H1 (cell line): ENCODE results near the gene TMEM178B. TPM values are rescaled to one million over a fixed set of nuclear protein-coding genes. Genes with fewer than 3 reads are reported as not detected.

Source experiments
- BACH1 ChIP-seq: IDR thresholded peaks from 2 replicates; pipeline ENCODE4 v1.6.1; 2012; ENCODE audit warnings: low read length, improper control_type of control experiment
- BRCA1 ChIP-seq: IDR thresholded peaks from 2 replicates; pipeline ENCODE4 v1.6.1; 2012; ENCODE audit warnings: low read depth, low read length, improper control_type of control experiment
- CHD2 ChIP-seq: IDR thresholded peaks from 2 replicates; pipeline ENCODE4 v1.6.1; 2012; ENCODE audit warnings: low read length, improper control_type of control experiment
- FOSL1 ChIP-seq: IDR thresholded peaks from 2 replicates; pipeline ENCODE4 v1.6.1; 2011; ENCODE audit warnings: mild to moderate bottlenecking, low read depth, low read length, moderate library complexity; ENCODE audit not compliant: insufficient read depth
- SIN3A ChIP-seq, 2 experiments: IDR thresholded peaks in 1 of 2; conservative IDR thresholded peaks in 1 of 2; 2 replicates each; pipeline ENCODE4 v1.6.1; 2011 to 2012; ENCODE audit warnings: low read length in 2 of 2, improper control_type of control experiment in 1 of 2, low read depth in 1 of 2, mild to moderate bottlenecking in 1 of 2
- TAF7 ChIP-seq: optimal IDR thresholded peaks from 2 replicates; pipeline ENCODE3; 2011; ENCODE audit warnings: low read depth, mild to moderate bottlenecking, inconsistent platforms, low read length, moderate library complexity, borderline replicate concordance
- YY1 ChIP-seq: IDR thresholded peaks from 2 replicates; pipeline ENCODE4 v1.6.1; 2011; ENCODE audit warnings: low read depth, mild to moderate bottlenecking, low read length
- polyA plus RNA-seq, 7 experiments: library from polyadenylated mRNA; depleted of rRNA in 3 of 7; stranded (reverse) in 5 of 7; unstranded in 2 of 7; fragments of >200 nt in 5 of 7; fragments of 200-250 nt in 2 of 7; gene quantifications; 1 replicate in 5 of 7; 2 replicates in 1 of 7; 4 replicates in 1 of 7; pipeline versions ENCODE4 v1.2.1 to v1.2.3, GENCODE V29; 2011 to 2013; ENCODE audit warnings: missing spikeins in 2 of 7, mixed read lengths in 2 of 7
- total RNA-seq: library from RNA; stranded (reverse); fragmentation: NEBNext Ultra II Directional; extraction: Animal tissue kit (Norgen Biotek cat#: 25700); gene quantifications from 2 replicates; pipeline ENCODE4 v1.2.1, GENCODE V29; 2021
- TF ChIP-seq, protein P1 (sequence below): fragments of 300-600 bp; sonication (generic); IDR thresholded peaks from 2 replicates; pipeline ENCODE4 v1.7.1; 2012; ENCODE audit warnings: low read length, moderate library complexity, mild to moderate bottlenecking, inconsistent platforms; ENCODE audit not compliant: insufficient replicate concordance
- TF ChIP-seq, protein P2 (sequence below): IDR thresholded peaks from 2 replicates; pipeline ENCODE4 v1.6.1; 2012; ENCODE audit warnings: low read length, inconsistent platforms

Gene TMEM178B
- total and polyA plus RNA-seq, 2 of the 8 experiments (the other 6 are each of a cell fraction or from before 2014, with no cell fraction given), result 5.3 to 18.1 TPM

DNA sequence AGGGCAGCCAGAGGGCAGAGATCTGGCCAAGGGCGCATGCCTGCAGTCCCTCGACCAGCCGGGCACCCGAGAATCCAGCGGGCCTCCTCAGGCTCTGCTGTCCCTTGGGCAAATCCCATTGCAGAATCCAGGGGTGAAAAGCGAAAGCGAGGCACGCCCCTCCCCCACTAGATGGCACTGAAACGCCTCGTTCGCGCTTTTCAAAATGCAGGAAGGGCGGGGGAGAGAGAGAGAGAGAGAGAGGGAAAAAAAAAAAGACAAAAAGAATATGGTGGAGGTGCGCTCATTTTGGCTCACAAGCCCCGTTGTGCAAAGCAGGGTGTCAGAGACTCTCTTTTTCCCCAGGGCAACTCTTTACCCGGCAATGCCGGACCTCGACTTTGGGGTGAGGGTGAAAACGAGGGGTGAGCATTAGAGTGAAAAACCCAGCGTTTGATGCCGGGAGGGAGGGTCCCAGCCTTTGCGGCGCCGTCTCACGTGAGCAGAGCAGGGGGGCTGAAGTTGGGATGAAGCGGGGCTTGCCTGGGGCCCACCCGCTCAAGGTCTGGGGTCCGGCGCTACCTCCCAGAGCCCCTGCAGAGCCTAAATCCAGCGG, 2.5 kb upstream of the TMEM178B start (continued):
- TF ChIP-seq, protein P1, sequence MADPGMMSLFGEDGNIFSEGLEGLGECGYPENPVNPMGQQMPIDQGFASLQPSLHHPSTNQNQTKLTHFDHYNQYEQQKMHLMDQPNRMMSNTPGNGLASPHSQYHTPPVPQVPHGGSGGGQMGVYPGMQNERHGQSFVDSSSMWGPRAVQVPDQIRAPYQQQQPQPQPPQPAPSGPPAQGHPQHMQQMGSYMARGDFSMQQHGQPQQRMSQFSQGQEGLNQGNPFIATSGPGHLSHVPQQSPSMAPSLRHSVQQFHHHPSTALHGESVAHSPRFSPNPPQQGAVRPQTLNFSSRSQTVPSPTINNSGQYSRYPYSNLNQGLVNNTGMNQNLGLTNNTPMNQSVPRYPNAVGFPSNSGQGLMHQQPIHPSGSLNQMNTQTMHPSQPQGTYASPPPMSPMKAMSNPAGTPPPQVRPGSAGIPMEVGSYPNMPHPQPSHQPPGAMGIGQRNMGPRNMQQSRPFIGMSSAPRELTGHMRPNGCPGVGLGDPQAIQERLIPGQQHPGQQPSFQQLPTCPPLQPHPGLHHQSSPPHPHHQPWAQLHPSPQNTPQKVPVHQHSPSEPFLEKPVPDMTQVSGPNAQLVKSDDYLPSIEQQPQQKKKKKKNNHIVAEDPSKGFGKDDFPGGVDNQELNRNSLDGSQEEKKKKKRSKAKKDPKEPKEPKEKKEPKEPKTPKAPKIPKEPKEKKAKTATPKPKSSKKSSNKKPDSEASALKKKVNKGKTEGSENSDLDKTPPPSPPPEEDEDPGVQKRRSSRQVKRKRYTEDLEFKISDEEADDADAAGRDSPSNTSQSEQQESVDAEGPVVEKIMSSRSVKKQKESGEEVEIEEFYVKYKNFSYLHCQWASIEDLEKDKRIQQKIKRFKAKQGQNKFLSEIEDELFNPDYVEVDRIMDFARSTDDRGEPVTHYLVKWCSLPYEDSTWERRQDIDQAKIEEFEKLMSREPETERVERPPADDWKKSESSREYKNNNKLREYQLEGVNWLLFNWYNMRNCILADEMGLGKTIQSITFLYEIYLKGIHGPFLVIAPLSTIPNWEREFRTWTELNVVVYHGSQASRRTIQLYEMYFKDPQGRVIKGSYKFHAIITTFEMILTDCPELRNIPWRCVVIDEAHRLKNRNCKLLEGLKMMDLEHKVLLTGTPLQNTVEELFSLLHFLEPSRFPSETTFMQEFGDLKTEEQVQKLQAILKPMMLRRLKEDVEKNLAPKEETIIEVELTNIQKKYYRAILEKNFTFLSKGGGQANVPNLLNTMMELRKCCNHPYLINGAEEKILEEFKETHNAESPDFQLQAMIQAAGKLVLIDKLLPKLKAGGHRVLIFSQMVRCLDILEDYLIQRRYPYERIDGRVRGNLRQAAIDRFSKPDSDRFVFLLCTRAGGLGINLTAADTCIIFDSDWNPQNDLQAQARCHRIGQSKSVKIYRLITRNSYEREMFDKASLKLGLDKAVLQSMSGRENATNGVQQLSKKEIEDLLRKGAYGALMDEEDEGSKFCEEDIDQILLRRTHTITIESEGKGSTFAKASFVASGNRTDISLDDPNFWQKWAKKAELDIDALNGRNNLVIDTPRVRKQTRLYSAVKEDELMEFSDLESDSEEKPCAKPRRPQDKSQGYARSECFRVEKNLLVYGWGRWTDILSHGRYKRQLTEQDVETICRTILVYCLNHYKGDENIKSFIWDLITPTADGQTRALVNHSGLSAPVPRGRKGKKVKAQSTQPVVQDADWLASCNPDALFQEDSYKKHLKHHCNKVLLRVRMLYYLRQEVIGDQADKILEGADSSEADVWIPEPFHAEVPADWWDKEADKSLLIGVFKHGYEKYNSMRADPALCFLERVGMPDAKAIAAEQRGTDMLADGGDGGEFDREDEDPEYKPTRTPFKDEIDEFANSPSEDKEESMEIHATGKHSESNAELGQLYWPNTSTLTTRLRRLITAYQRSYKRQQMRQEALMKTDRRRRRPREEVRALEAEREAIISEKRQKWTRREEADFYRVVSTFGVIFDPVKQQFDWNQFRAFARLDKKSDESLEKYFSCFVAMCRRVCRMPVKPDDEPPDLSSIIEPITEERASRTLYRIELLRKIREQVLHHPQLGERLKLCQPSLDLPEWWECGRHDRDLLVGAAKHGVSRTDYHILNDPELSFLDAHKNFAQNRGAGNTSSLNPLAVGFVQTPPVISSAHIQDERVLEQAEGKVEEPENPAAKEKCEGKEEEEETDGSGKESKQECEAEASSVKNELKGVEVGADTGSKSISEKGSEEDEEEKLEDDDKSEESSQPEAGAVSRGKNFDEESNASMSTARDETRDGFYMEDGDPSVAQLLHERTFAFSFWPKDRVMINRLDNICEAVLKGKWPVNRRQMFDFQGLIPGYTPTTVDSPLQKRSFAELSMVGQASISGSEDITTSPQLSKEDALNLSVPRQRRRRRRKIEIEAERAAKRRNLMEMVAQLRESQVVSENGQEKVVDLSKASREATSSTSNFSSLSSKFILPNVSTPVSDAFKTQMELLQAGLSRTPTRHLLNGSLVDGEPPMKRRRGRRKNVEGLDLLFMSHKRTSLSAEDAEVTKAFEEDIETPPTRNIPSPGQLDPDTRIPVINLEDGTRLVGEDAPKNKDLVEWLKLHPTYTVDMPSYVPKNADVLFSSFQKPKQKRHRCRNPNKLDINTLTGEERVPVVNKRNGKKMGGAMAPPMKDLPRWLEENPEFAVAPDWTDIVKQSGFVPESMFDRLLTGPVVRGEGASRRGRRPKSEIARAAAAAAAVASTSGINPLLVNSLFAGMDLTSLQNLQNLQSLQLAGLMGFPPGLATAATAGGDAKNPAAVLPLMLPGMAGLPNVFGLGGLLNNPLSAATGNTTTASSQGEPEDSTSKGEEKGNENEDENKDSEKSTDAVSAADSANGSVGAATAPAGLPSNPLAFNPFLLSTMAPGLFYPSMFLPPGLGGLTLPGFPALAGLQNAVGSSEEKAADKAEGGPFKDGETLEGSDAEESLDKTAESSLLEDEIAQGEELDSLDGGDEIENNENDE, result no peak
- TF ChIP-seq, protein P2, sequence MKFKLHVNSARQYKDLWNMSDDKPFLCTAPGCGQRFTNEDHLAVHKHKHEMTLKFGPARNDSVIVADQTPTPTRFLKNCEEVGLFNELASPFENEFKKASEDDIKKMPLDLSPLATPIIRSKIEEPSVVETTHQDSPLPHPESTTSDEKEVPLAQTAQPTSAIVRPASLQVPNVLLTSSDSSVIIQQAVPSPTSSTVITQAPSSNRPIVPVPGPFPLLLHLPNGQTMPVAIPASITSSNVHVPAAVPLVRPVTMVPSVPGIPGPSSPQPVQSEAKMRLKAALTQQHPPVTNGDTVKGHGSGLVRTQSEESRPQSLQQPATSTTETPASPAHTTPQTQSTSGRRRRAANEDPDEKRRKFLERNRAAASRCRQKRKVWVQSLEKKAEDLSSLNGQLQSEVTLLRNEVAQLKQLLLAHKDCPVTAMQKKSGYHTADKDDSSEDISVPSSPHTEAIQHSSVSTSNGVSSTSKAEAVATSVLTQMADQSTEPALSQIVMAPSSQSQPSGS, result peak; percentile 52; the same call in 1 of the 2 replicates
- TF ChIP-seq SIN3A (conservative IDR thresholded peaks at IDR 0.05 in 1 of 2, IDR thresholded peaks at IDR 0.05 in 1 of 2; ENCODE audit: low read depth in 1 of 2, low read length in 2 of 2) (peak in 1 of 2 experiments; percentile 63; a peak in 2 of 4 replicates), CHD2 (no peak), YY1 (peak; percentile 76), BACH1 (no peak), BRCA1 (no peak), TAF7 (peak; percentile 55), FOSL1 (no peak)
